ENCODE measurements around the gene POLR3A. TPM values are rescaled to one million over a fixed set of nuclear protein-coding genes. Genes with fewer than 3 reads are reported as not detected.

The POLR3A gene
- total and polyA plus RNA-seq, 2 donors (not counting 1 experiment from before 2014, with no cell fraction given) = 11.6 to 16.8 TPM

DNA sequence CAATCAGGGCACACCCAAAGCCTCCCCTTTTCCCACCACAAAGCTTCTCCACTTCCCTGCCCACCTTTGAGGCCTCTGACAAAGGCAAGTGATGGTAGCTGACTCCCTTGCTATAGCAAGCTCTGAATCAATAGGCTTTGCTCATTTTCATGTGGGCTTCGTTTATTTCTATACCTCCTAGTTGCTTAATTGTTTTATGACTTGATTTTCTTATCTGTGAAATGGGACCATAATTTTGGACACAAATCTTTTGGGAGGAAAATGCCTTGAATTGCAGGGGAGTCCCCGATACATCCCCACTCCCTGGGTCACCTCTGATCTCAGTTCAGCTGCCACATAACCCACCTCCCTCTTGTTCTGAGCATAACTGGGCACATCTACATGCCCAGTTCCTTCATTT lies 89.1 kb downstream of the POLR3A start:
- peaks cover 6% of the 10 kb centered on the region for H3K4me1 ChIP-seq (ENCODE audit: control insufficient read depth, extremely low read depth, insufficient read depth, low read length)
- no peaks in the 10 kb centered on the region for H4K20me1 ChIP-seq (ENCODE audit: control insufficient read depth, extremely low read depth, insufficient read depth, low read length)
- H3K27me3 ChIP-seq (ENCODE audit: control insufficient read depth, insufficient read depth, low read length) = no peaks in the 10 kb centered on the region
- H3K27ac ChIP-seq (ENCODE audit: insufficient read depth, low read length) = no peak overlapping the region
- H2AFZ ChIP-seq (ENCODE audit: low read length) = no peak overlapping the region
- H3K9me3 ChIP-seq (ENCODE audit: control insufficient read depth, insufficient read depth, low read depth, low read length) = no peaks in the 10 kb centered on the region
- DNase-seq (ENCODE audit: low read depth in 2 of 2) = no peak
- H3K79me2 ChIP-seq (ENCODE audit: control insufficient read depth, insufficient read depth, low read length) = no peaks in the 10 kb centered on the region
- H3K4me2 ChIP-seq (ENCODE audit: extremely low read depth, insufficient read depth, low read length) = no peak overlapping the region
- TF ChIP-seq EZH2 (IDR thresholded peaks at IDR 0.05; ENCODE audit: low read length, missing control alignments) = no peak
- TF ChIP-seq, protein P1, sequence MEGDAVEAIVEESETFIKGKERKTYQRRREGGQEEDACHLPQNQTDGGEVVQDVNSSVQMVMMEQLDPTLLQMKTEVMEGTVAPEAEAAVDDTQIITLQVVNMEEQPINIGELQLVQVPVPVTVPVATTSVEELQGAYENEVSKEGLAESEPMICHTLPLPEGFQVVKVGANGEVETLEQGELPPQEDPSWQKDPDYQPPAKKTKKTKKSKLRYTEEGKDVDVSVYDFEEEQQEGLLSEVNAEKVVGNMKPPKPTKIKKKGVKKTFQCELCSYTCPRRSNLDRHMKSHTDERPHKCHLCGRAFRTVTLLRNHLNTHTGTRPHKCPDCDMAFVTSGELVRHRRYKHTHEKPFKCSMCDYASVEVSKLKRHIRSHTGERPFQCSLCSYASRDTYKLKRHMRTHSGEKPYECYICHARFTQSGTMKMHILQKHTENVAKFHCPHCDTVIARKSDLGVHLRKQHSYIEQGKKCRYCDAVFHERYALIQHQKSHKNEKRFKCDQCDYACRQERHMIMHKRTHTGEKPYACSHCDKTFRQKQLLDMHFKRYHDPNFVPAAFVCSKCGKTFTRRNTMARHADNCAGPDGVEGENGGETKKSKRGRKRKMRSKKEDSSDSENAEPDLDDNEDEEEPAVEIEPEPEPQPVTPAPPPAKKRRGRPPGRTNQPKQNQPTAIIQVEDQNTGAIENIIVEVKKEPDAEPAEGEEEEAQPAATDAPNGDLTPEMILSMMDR (conservative IDR thresholded peaks at IDR 0.05 in 1 of 2, IDR thresholded peaks at IDR 0.05 in 1 of 2; ENCODE audit: low read depth in 1 of 2, low read length in 2 of 2) = no peak
- H3K36me3 ChIP-seq (ENCODE audit: control insufficient read depth, insufficient read depth, low read length) = no peaks in the 10 kb centered on the region
- no peak overlapping the region for H3K4me3 ChIP-seq (replicated peaks in 1 of 4; ENCODE audit: control extremely low read depth in 1 of 4, insufficient read depth in 1 of 4, low read depth in 3 of 4, low read length in 4 of 4)
- no peak overlapping the region for H3K9ac ChIP-seq (ENCODE audit: insufficient read depth, low read length)

DNA sequence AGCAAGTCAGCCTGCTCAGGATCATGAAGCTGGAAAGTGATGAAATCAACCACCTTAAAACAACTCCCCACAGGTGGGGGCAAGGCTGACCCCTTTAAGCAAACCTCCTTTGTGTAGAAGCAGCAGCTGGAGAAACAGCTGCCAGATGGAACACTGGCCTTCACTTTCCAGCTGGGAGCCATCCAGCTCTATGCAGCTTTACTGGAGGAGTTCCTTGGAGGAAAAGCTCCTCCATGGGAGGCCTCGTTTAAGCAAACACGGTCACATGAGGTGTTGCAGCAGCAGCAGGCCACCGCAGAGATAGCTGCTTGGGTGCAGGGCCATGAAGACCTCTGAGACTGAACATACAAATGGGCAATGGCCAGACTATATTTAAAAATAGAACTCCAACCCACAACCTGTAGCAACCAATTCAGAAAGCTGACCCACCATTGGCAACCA lies 89.7 kb downstream of the POLR3A start:
- Histone ChIP-seq H3K4me2 (ENCODE audit: extremely low read depth, insufficient read depth, low read length) (no peak overlapping the region), H3K9me3 (ENCODE audit: control insufficient read depth, insufficient read depth, low read depth, low read length) (no peaks in the 10 kb centered on the region), H3K9ac (ENCODE audit: insufficient read depth, low read length) (no peak overlapping the region), H2AFZ (ENCODE audit: low read length) (no peak overlapping the region), H3K4me3 (replicated peaks in 1 of 4; ENCODE audit: control extremely low read depth in 1 of 4, insufficient read depth in 1 of 4, low read depth in 3 of 4, low read length in 4 of 4) (no peak overlapping the region), H3K4me1 (ENCODE audit: control insufficient read depth, extremely low read depth, insufficient read depth, low read length) (peaks cover 5% of the 10 kb centered on the region), H4K20me1 (ENCODE audit: control insufficient read depth, extremely low read depth, insufficient read depth, low read length) (no peaks in the 10 kb centered on the region), H3K27ac (ENCODE audit: insufficient read depth, low read length) (no peak overlapping the region), H3K79me2 (ENCODE audit: control insufficient read depth, insufficient read depth, low read length) (no peaks in the 10 kb centered on the region), H3K36me3 (ENCODE audit: control insufficient read depth, insufficient read depth, low read length) (no peaks in the 10 kb centered on the region), H3K27me3 (ENCODE audit: control insufficient read depth, insufficient read depth, low read length) (no peaks in the 10 kb centered on the region)
- peak; percentile 53 to 92 for DNase-seq (ENCODE audit: low read depth in 2 of 2)
- TF ChIP-seq, protein P1 (conservative IDR thresholded peaks at IDR 0.05 in 1 of 2, IDR thresholded peaks at IDR 0.05 in 1 of 2; ENCODE audit: low read depth in 1 of 2, low read length in 2 of 2) = no peak
- TF ChIP-seq EZH2 (IDR thresholded peaks at IDR 0.05; ENCODE audit: low read length, missing control alignments) = no peak

DNA sequence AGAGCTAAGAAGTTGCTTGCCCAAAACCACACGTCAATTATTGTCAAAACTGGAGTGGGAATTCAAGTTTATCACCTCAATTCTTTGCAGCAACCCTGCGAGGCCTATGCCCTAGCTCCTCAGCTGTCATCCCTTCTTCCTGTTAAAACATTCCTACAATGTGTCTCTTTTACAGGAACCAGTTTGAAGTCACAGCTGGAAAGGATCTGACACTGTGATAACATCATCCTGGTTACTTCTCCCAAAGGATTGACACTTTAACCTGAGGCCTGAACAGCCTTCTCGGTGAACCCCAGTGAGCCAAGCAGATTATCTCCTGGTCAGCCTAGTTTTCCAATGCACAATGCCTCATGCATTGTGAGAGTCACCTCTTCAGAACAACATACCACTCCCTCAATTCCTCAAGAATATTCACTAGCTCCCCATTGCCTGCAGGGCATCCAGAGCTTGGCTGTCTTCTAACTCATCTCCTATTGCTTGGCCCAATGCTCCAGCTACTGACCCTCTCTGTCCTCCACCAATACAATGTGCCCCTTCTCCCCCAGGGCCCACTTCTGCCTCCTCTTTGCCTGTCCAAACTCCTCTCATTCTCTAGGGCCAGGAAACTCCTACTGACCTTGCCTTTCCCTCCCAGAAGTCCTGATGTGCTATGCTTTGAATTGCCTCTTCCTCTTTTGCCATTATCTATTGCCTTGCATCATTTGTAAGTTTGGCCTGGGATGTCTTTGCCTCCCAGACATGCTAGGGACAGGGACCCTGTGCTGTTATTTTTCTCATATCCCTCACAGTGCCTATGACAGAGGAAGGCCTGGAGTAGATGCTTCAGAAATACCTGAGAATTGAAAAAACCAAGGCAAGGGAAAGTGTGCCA lies 92.4 kb downstream of the POLR3A start:
- Histone ChIP-seq H3K4me3 (replicated peaks in 1 of 4; ENCODE audit: control extremely low read depth in 1 of 4, insufficient read depth in 1 of 4, low read depth in 3 of 4, low read length in 4 of 4) (no peak overlapping the region), H3K79me2 (ENCODE audit: control insufficient read depth, insufficient read depth, low read length) (no peaks in the 10 kb centered on the region), H3K9me3 (ENCODE audit: control insufficient read depth, insufficient read depth, low read depth, low read length) (no peaks in the 10 kb centered on the region), H2AFZ (ENCODE audit: low read length) (no peak overlapping the region), H3K27ac (ENCODE audit: insufficient read depth, low read length) (no peak overlapping the region), H4K20me1 (ENCODE audit: control insufficient read depth, extremely low read depth, insufficient read depth, low read length) (no peaks in the 10 kb centered on the region), H3K4me2 (ENCODE audit: extremely low read depth, insufficient read depth, low read length) (no peak overlapping the region), H3K4me1 (ENCODE audit: control insufficient read depth, extremely low read depth, insufficient read depth, low read length) (peaks cover 4% of the 10 kb centered on the region), H3K9ac (ENCODE audit: insufficient read depth, low read length) (no peak overlapping the region), H3K36me3 (ENCODE audit: control insufficient read depth, insufficient read depth, low read length) (no peaks in the 10 kb centered on the region), H3K27me3 (ENCODE audit: control insufficient read depth, insufficient read depth, low read length) (no peaks in the 10 kb centered on the region)
- TF ChIP-seq EZH2 (IDR thresholded peaks at IDR 0.05; ENCODE audit: low read length, missing control alignments) = no peak
- TF ChIP-seq, protein P1 (conservative IDR thresholded peaks at IDR 0.05 in 1 of 2, IDR thresholded peaks at IDR 0.05 in 1 of 2; ENCODE audit: low read depth in 1 of 2, low read length in 2 of 2) = no peak
- no peak for DNase-seq (ENCODE audit: low read depth in 2 of 2)

Measured in fibroblast of lung (primary cell).